ENCODE data around the gene IRF8.
"Not testable (repeated sequence)": the region's sequence is repeated elsewhere in the genome, so short reads cannot be mapped to it uniquely, and the experiment has no call there.

IRF8 gene

DNA sequence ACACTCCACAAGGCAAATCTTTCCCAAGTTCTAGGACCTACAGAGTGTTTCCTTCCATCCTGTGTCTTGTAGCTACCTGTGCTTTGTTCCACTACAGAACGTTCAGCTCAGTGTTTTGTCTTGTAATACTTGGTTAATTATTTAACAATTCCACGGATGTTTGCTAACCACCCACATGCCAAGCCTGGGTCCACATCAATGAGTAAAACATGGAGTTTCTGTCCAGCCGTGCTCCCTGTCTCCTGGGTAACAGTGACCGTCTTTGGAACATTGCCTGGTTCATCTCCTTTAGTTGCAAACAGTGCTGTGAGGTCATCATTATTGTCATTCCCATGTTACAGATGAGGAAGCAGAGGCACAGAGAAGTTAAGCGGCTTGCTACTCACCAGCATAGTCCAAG, 41.3 kb downstream of the IRF8 start:
- DNase-seq: no peak

DNA sequence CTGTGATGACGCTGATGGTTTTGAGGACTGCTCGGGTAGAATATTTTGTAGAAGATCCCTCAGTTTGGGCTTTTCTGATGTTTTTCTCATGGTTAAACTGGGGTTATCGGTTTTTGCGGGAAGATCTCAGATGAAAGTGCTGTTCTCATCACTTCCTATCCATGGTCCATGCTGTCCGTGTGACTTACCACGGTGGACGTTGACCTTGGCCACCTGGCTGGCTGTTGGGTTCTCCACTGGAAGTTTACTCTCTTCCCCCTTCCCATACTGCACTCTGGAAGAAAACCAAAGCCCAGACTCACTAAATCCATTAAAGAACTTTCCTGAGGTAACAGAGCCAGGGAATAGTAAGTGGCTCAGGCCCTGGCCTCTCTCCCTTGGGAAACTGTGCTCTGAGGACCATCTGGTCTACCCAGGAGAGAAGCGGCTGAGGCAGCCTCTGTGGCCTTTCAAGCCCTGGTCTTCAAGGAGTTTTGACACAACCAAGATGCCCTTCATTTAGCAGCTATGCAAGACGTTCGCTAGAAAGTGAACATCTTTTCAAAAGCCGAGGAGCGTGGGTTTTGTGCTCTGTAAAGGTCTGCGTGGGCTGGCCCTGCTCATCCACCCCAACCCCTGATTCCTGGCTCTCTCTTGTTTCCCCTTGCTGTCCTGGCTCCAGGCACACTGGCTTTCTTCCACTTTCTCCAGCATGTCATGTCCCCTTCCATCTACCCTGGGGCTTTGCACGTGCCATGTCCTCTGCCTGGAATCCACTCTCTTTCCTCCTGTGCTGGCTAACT, 43.1 kb downstream of the IRF8 start:
- DNase-seq: no peak

DNA sequence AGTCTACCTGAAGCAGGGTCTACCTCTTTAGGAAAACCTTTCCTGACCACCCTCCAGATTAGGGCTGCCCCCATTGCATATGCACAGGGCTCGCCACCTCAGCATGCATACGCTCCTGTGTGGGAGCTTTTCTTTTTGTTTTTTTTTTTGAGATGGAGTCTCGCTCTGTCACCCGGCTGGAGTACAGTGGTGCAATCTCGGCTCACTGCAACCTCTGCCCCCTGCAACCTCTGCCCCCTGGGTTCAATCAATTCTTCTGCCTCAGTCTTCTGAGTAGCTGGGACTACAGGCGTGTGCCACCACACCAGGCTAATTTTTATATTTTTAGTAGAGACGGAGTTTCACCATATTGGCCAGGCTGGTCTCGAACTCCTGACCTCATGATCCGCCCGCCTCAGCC, 43.7 kb downstream of the IRF8 start:
- not testable (repeated sequence) for DNase-seq

DNA sequence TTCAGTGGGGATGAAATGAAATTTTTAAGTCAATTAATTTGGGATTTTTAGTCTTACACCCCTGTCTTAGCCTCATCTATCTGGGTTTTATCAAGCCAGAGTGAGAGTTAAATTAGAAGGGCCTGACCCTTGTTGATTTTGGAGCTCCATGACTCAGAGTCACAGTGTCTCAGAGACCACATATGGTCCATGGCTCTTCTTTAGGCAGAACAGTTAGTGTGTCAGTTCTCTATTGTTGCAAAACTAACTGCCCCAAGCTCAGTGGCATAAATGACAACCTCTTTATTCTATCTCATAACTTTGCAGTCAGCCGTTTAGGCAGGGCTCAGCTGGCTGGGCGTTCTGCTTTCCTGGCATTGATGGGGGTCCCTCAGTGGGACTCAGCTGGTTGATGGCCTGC, 44.7 kb downstream of the IRF8 start:
- DNase-seq: no peak

DNA sequence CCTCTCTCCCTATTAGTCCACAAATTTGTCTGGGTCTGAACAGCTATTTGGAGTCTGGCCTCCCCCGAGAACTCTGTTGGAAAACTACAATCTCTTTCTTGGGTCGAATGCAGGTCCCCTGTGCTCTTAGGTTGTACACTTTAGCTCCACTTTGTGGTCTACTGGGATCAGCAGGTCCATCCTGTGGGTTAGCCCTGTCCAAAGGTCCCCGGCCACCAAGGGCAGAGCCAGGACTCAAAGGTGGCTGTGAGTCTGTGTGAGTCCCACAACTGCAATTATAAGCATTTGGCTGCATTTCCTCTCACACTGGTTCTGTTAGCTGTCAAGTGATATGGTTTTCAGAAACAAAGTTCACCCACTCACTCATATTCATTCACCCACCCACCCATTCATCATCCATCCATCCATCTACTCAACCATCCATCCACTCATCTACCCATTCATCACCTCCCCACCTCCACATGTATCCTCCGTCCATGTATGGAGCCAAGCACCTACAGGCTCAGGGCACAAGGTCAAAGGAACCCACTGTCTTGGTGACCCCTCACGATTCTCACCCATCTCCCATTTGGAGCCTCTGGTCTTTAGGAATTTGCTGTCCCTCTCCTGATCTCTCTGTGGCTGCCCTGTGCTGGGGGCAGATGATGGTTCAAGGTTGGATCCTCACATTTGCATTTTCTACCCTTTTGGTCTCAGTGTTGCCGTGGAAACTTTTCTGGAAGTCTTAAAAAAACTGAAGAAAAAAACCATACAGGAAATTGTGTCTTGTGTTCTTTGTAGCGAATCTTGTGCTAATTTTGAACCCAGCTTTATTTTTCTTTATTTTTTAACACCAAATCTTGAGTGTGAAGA, 45.8 kb downstream of the IRF8 start:
- DNase-seq: no peak

DNA sequence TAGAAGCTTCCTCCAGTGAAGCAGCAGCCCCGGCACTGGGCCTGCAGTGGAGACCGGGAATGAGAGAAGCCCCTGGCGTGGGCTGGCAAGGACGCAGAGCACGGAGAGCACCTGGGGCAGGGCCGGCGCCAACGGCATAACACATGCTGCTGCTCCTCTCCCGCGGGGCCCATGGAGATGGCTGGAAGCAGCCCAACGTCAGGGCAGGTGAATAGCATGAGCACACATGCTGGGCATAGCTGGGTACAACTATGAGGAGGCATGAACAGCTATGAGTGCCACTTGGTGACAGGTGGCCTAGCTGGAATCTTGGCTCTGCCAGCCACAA, 46.4 kb downstream of the IRF8 start:
- DNase-seq: no peak

DNA sequence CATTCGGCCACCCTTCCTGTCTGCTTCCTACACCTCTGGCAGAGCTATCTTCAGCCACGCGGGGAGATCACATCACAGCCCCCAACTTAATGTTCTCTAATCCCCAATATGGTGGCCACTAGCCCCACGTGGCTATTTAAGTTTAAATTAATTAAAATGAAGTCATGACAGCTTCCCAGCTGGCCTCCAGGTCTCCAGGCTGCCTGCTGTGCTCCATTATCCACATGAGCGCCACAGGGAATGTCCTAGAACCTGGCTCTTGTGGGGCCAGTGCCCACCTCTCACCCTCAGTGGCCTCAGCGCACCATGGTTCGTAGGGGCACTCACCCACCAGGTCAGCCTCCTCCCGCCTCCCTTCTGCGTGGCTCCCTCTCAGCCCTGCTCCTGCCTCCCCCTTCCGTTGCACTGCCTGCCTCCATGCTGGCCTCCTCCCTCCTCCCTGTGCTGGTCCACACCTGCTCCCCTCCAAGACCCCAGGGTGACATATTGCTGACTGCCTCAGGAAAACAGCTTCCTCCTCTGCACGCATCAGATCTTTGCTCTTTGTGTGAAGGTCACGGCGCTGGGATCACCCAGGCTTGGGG, 47.7 kb downstream of the IRF8 start:
- DNase-seq: no peak

DNA sequence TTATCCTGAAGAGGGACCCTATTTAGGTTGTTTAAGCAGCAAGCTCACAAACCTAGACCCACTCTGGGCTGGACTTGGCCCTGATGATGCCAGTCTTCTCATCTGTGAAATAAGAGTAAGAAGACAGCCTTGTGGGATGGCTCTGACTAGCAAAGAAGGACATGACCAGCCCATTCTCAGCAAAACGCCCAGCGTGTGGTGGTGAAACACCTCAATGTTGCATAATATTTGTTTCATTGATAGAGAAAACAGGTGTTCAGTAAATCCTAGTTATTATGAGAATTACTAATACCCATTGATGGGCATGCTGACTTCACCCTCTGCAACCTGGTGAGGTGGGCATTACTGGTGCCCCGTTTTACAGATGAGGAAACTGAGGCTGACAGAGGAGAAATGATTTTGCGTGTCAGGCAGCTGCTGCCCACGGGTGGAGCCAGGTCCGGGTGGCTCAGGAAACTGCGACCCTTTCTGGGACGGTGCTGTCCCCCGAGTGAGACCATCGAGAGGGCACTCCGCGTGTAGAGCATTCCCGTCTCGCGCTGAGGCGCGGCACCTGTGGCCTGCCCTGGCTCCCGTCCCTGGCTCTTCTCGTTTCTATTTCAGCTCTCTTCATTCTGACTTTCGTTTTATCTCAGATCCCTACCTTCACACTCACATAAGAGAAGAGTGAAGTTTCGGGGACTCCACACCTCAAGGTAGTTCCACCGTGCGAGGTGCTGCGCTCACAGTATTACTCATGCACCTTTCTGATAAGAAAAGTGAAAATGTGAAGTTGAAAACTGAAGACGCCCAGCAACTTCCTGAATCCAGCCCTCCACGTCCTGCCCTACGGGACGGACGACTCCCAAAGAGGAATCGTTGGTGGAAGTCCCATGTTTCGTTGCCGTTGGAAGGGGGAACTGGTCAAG, 48.5 kb downstream of the IRF8 start:
- no peak for DNase-seq

DNA sequence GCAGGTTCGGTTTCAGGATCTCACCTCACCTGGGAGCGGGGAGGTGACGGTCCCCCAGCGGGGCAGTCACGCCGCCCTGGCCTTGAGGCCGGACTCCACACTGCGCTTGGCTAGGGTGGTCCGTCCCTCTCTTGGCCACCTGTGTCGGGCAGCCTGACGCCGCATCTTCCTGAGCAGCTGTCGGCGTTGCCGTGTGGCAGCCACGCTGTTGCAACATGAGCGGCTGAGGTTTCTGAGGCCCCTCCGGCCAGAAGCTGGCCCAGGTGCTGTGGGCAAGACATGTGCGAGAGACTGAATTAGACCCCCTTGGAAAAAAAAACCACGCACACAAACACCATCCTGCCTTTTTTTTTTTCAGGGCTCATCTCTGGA, 49.2 kb downstream of the IRF8 start:
- no peak for DNase-seq

DNA sequence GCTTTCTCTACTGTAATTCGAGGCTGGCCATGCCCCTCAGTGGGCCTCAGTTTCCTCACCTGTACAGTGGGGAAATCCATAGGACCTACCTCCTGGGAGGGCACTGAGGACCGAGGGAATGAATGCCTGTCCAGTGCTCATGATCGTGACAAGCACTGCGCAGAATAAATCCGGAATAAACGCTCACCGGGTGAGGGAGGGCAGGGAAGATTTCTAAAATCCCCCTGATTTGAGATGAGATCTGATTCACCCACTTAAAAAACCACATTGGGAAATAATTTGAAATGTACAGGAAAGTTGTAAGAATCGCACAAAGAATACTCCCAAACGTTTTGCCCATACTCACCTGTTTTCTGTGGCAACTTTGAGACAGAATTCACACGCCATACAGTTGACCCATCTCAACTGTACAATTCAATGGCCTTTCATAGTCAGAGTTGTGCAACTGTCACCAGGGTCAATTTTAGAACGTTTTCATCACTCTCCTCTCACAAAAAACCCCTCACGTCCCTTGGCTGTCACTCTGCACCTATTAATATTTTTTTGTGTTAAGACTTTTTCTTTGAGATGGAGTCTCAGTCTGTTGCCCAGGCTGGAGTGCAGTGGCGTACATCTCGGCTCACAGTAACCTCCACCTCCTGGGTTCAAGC, 49.8 kb downstream of the IRF8 start:
- no peak for DNase-seq

DNA sequence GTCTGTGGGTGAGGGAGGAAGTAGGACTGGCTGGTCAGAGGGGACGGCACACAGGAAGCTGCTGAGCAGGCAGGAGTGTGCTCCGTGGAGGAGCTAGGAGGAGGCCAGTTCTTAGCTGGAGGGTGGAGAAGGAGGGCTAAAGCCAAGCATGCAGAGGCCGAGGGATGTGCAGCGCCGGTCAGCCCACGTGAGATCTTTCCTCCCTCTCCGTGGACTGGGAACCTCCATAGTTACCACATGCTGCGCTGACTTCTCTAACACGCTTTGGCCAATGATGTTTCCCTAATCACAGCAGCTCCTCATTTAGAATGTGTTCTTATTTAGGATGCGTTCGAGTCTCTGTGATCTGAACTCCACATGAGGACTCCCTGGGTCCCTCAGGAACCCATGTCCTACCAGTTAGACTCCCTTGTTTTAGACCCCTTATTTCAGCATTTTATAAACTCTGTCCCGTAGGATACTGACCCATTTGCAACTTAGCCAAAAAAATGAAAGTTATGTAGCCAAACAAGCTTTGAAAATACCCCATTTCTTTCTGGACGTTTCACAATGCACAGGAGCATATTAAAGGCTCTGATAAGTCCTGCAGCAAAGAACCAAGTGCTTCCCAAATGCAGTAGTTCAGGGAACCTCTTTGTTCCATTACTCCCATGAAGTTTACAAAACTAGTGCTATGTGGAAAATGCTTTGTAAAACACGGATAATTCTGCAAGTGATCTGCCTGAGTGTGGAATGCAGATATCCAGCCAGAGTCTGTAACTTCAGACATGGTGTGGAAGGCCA, 51.4 kb downstream of the IRF8 start:
- no peak for DNase-seq

DNA sequence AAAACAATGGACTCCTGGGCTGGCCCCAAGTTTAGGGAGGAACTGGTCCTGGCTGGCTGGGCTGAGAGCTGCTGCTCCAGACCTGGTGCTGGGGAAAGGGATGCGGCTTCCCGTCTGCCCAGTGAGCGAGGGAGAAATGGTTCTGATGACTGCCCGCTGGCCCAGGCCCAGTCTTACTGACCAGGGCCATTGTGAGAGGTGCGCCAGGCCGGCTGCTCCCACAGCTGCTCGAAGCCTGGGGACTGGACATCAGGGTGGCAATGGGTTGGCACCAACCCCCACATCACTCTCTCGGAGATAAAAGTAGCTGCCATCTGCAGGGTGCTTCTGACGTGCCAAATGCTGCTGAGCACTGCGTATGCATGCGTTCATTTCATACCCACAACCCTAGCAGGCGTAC, 53.2 kb downstream of the IRF8 start:
- no peak for DNase-seq

DNA sequence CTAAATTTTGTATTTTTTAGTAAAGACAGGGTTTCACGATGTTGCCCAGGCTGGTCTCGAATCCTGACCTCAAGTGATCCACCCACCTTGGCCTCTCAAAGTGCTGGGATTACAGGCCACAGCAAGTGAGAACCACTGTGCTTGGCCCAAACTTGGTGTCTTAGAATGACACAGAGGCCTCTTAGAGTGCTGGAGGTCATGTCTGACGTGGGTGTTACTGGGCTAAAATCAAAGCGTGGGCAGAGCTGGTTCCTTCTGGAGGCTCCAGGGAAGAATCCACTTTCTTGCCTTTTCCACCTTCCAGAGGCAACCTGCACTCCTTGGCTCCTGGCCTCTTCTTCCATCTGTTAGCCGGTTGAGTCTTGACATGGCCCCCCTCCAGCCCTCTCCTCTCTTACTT, 53.8 kb downstream of the IRF8 start:
- DNase-seq: no peak

DNA sequence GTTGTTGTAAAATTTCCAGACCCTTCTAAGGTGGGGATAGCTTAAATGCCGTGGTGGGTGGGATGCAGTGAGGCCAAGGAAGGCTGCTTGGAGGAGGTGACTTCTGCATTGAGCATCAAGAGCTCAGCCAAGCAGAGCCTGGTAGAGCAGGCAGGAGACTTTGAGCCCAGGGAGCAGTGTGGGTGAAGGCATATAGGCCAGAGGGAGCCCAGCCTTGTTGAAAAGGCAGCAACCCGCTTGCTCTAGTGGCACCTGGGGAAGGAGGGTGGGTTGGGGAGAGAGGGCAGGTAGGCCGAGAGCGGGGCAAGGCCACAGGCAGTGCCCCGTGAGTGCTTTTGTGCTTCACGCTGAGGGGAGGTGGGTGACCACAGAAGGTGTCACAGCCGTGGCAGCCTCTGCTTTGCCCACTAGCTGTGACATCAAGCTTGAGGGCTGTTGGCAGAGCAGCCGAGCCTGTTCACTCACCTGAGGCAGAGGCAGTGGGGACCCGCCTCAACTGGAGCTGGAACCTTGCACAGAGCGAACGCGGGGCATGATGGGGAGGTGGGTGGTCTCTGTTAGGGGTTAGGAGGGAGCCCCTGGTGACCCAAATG, 56.1 kb downstream of the IRF8 start:
- no peak for DNase-seq

DNA sequence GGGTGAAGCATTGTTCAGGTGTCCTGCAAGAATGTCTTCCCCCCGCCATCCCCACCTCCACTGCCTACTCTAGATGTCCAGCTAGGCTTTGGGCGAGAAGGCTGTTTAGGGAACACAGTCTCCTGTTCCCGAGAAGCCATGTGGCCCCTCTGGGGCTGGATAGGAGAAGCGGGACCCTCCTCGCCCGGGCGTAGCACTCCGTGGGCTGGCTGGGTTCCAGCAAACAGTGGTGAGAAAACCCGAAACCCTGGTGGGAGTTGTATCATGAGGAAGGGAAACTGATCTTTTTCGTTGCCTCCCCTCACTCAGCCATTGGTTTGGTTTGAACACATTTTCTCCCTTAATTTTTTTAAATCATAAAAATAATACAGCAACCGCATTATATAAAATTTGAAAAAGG, 56.6 kb downstream of the IRF8 start:
- no peak for DNase-seq

DNA sequence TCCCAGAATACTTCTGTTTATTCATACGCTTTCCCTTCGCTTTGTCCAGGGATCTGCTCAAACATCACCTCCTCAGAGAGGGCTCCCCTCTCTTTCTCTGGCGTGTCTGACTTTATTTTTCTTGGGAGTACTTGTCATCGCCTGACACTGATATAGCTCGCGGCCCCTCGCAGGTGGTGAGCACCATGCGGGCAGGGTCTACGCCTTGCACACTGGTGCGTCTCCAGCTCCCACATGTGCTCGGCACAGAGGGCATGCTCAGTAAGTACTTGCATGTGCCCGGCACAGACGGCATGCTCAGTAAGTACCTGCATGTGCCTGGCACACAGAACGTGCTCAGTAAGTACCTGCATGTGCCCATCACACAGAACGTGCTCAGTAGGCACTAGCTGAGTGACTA, 57.5 kb downstream of the IRF8 start:
- no peak for DNase-seq

DNA sequence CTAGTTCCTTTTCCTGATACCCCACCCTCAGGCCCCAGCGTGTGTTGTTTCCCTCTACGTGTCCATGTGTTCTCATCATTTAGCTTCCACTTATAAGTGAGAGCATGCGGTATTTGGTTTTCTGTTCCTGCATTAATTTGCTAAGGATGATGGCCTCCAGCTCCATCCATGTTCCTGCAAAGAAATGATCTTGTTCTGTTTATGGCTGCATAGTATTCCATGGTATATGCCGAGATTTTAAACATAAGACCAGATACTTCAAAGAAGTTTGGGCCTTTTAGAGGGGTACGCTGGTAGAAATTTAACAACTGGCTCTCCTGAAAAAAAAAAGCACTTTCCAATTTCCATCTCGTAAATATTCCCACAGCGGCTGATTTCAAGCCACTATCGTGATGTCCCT, 59.8 kb downstream of the IRF8 start:
- DNase-seq: no peak

DNA sequence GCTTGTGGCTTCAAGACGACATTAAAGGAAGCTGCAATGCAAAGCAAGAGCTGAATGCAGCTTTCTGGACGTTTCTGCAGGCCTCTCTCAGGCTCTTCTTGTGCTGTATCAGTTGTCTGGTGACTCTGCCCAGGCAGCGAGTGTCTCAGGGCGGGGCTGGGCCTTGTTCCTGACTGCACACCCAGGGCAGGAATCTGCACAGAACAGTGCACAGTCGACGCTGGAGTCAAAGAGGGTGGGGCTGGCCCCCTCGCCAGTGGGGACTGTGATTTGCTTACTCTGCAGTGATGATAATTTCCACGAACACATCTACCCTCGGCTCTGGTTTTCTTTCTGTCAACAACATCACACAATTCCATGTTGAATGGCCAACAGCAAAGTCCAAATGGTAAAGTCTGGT, 60.7 kb downstream of the IRF8 start:
- no peak for DNase-seq

DNA sequence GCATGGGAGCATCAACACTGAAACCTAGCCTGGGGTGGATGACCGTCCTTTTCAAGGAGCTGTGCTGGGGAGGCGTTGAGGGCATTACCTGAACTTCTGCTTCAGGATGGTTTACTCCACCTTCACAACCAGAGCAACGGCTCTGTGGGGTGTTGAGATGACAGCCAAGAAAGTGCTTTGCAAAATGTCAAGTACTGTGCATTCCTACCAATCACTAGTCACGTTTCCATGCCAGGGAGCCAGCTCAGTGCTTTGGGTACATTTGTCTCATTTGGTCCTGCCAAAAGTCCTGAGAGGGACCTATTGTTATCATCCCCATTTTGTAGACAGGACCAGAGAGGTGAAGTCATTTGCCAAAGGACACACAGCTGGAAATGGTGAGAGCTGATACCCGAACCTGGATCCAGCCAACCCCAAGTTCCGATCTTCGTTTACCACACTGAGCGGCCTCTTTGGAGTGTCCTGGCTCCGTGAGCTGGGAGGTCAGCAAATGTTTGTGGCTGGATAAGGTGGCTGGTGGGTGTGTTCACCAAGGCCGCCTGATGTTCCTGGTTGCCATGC, 61.6 kb downstream of the IRF8 start:
- no peak for DNase-seq

DNA sequence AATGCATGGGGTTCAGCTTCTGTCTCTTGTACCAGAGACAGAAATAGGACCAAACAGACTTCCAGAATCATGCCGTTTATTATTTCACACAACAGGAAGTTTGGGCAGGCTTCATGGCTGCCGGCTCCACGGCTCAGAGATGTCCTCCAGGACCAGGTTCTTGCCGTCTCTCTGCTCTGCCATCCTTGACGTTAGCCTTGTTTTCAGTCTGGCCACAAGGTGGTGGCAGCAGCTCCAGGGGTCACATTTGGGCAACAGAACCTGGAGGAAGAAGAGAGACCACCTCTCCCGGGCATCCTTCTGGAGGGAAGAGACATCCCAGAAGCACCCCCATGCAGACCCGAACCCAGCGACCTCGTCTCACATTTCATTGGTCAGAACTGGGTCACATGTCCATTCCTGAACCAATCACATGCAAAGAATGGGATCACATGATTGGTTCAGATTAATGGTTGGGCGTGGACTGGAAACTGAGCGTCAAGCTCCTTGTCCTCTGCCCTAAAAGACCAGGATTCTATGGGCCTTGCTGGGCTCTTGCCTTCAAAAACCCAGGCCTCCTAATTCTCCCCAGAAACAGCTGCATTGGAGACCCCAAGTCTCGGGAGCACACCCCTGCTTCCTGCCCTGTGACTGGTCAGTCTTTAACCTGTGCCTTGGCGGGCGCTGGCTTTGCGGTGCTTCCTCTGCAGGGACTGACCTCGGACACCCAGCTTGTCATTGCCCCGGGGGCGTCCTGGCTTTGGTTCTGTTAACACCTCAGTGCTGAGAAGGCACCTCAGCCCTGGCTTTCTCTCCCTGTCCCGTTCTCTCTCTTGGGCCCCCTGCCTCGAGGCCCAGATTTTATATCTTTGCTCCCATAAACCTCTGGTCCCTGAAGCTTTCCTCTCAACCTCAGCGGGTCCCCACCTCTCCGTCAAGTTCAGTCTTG, 63.3 kb downstream of the IRF8 start:
- no peak for DNase-seq

Measured in GF-D8 (cell line).